PC-9 (cell line): ENCODE measurements around the gene KRT32. TPM values are rescaled to one million over a fixed set of nuclear protein-coding genes. Genes with fewer than 3 reads are reported as not detected.
"Not testable (repeated sequence)": the region's sequence is repeated elsewhere in the genome, so short reads cannot be mapped to it uniquely, and the experiment has no call there.

Experiments used
- BruUV-seq: library from RNA; stranded (reverse); fragments of 400-500 nt; replicated peaks from 2 replicates; lab custom pipeline; 2021; lab: Mats Ljungman, UMichigan
- CTCF ChIA-PET: fragments of 300-600 bp; sonication (Branson Sonifier 250); formaldehyde crosslinking; loops from one replicate; lab custom pipeline; 2022; ENCODE audit warnings: antibody characterized with exemption; lab: Charles Lee
- POLR2A ChIA-PET: fragments of 300-600 bp; sonication (Branson Sonifier 250); formaldehyde crosslinking; loops from one replicate; lab custom pipeline; 2022; ENCODE audit warnings: antibody characterized with exemption; ENCODE audit not compliant: unreplicated experiment; lab: Charles Lee
- DNase-seq, 2 experiments: peaks; one replicate each; pipeline versions ENCODE4 v3.0.0 to v3.0.0-alpha.2; 2015 to 2022; ENCODE audit warnings: mixed read lengths in 1 of 2
- H2AFZ ChIP-seq: fragments of 200-600 bp; sonication (generic); 2 replicates; pipeline ENCODE4 v1.8.1; 2017; ENCODE audit warnings: antibody characterized with exemption
- H3F3A ChIP-seq: fragments of 200-600 bp; sonication (generic); 2 replicates; pipeline ENCODE4 v1.8.1; 2017; ENCODE audit warnings: antibody characterized with exemption, mild to moderate bottlenecking, low read depth; ENCODE audit not compliant: insufficient read depth
- H3K27ac ChIP-seq: fragments of 200-600 bp; sonication (generic); 2 replicates; pipeline ENCODE4 v1.6.1; 2016; ENCODE audit warnings: mixed run types
- H3K27me3 ChIP-seq: fragments of 200-600 bp; sonication (generic); 2 replicates; pipeline ENCODE4 v1.6.1; 2016; ENCODE audit warnings: low read depth, mixed run types; ENCODE audit not compliant: insufficient read depth
- H3K36me3 ChIP-seq: fragments of 200-600 bp; sonication (generic); 2 replicates; pipeline ENCODE4 v1.6.1; 2016; ENCODE audit warnings: low read depth, mixed run types
- H3K4me1 ChIP-seq: fragments of 200-600 bp; sonication (generic); replicated peaks from 2 replicates; pipeline ENCODE4 v1.6.1; 2016; ENCODE audit warnings: mixed run types; ENCODE audit not compliant: insufficient read depth
- H3K4me2 ChIP-seq: fragments of 200-600 bp; sonication (generic); 2 replicates; pipeline ENCODE4 v1.6.1; 2017; ENCODE audit warnings: mixed run types
- H3K4me3 ChIP-seq: fragments of 200-600 bp; sonication (generic); 2 replicates; pipeline ENCODE4 v1.6.1; 2016; ENCODE audit warnings: mixed run types
- H3K79me2 ChIP-seq: fragments of 200-600 bp; sonication (generic); 2 replicates; pipeline ENCODE4 v1.6.1; 2017; ENCODE audit warnings: low read depth, mixed run types
- H3K9me2 ChIP-seq: fragments of 200-600 bp; sonication (generic); 2 replicates; pipeline ENCODE4 v1.8.1; 2017; ENCODE audit warnings: mild to moderate bottlenecking; ENCODE audit not compliant: insufficient read depth
- H3K9me3 ChIP-seq: fragments of 200-600 bp; sonication (generic); 2 replicates; pipeline ENCODE4 v1.8.1; 2016; ENCODE audit warnings: low read depth; ENCODE audit not compliant: insufficient read depth
- H4K20me1 ChIP-seq: fragments of 200-600 bp; sonication (generic); 2 replicates; pipeline ENCODE4 v1.8.1; 2017; ENCODE audit not compliant: insufficient read depth
- CTCF ChIP-seq: fragments of 200-600 bp; sonication (generic); conservative IDR thresholded peaks from 2 replicates; pipeline ENCODE4 v1.6.1; 2017; ENCODE audit warnings: mixed run types, antibody characterized with exemption, mild to moderate bottlenecking, moderate library complexity
- EZH2 ChIP-seq: fragments of 200-600 bp; sonication (generic); IDR thresholded peaks from 2 replicates; pipeline ENCODE4 v1.8.0; 2017; ENCODE audit warnings: antibody characterized with exemption, low read depth
- intact Hi-C: fragments of 100-400 bp; cut with micrococcal nuclease; formaldehyde crosslinking; loops from one replicate; pipeline ENCODE4 v1.10.0; 2022; ENCODE audit not compliant: unreplicated experiment
- total RNA-seq: library from RNA; stranded (reverse); gene quantifications from 2 replicates; pipeline ENCODE4 v1.2.3, GENCODE V29; 2021

Gene KRT32
- total RNA-seq, 1 experiment from 2014 or later, result not detected

GRCh38 chr17:41434005-41434404, 33.2 kb downstream of the KRT32 start:
- H2AFZ ChIP-seq, result no peak overlapping the region
- no peaks in the 10 kb centered on the region for H3K9me3 ChIP-seq
- no peak overlapping the region for H3K4me2 ChIP-seq
- H3K9me2 ChIP-seq, result no peaks in the 10 kb centered on the region
- TF ChIP-seq EZH2, result no peak
- no peak for TF ChIP-seq CTCF
- BruUV-seq, result no TSS peak
- H3F3A ChIP-seq, result no peaks in the 10 kb centered on the region
- intact Hi-C loops, result no loop called here
- H3K27ac ChIP-seq, result no peak overlapping the region
- ChIA-PET CTCF (interaction anchor here (0.6 kb wide), 1 partner anchor 1325 kb away, joined by 6 read pairs; no protein-coding TSS in a partner anchor), POLR2A (no interaction called here)
- H3K4me3 ChIP-seq, result no peak overlapping the region
- no peaks in the 10 kb centered on the region for H3K79me2 ChIP-seq
- no peaks in the 10 kb centered on the region for H4K20me1 ChIP-seq
- H3K36me3 ChIP-seq, result no peaks in the 10 kb centered on the region
- no peaks in the 10 kb centered on the region for H3K27me3 ChIP-seq
- no peak for DNase-seq
- 0 out of 2 replicates have a peak, but pooled peaks cover under 1% of the 10 kb centered on the region for H3K4me1 ChIP-seq

- no peaks in the 10 kb centered on the region for H3K9me2 ChIP-seq
- BruUV-seq, result no TSS peak
- no peaks in the 10 kb centered on the region for H3F3A ChIP-seq
- no peak for DNase-seq
- H3K79me2 ChIP-seq, result no peaks in the 10 kb centered on the region
- no peak overlapping the region for H2AFZ ChIP-seq
- no peaks in the 10 kb centered on the region for H4K20me1 ChIP-seq
- 0 out of 2 replicates have a peak, but pooled peaks cover 4% of the 10 kb centered on the region for H3K4me1 ChIP-seq
- ChIA-PET POLR2A (no interaction called here), CTCF (interaction anchor here (0.6 kb wide), 1 partner anchor 1326 kb away, joined by 6 read pairs; no protein-coding TSS in a partner anchor)
- H3K4me3 ChIP-seq, result no peak overlapping the region
- no peak overlapping the region for H3K27ac ChIP-seq
- TF ChIP-seq CTCF (no peak), EZH2 (no peak)
- H3K4me2 ChIP-seq, result no peak overlapping the region
- no peaks in the 10 kb centered on the region for H3K36me3 ChIP-seq
- intact Hi-C loops, result no loop called here
- H3K27me3 ChIP-seq, result no peaks in the 10 kb centered on the region
- no peaks in the 10 kb centered on the region for H3K9me3 ChIP-seq
Measured at GRCh38 chr17:41433586-41433985, 33.6 kb downstream of the KRT32 start.

GRCh38 chr17:41430376-41430775, 36.8 kb downstream of the KRT32 start:
- DNase-seq, H2AFZ ChIP-seq, CTCF ChIA-PET: not testable (repeated sequence)

GRCh38 chr17:41429667-41430066, 37.5 kb downstream of the KRT32 start:
- no peak for TF ChIP-seq CTCF
- no peak for TF ChIP-seq EZH2
- H3K27me3 ChIP-seq, result no peaks in the 10 kb centered on the region
- no peaks in the 10 kb centered on the region for H4K20me1 ChIP-seq
- no peaks in the 10 kb centered on the region for H3K9me3 ChIP-seq
- no peaks in the 10 kb centered on the region for H3K79me2 ChIP-seq
- DNase-seq, result no peak
- no peak overlapping the region for H3K27ac ChIP-seq
- H3F3A ChIP-seq, result no peaks in the 10 kb centered on the region
- POLR2A ChIA-PET, result no interaction called here
- no peaks in the 10 kb centered on the region for H3K36me3 ChIP-seq
- intact Hi-C loops, result no loop called here
- no peaks in the 10 kb centered on the region for H3K9me2 ChIP-seq
- CTCF ChIA-PET, result no interaction called here
- H2AFZ ChIP-seq, result no peak overlapping the region
- no TSS peak for BruUV-seq
- H3K4me1 ChIP-seq, result 0 out of 2 replicates have a peak, but pooled peaks cover 9% of the 10 kb centered on the region
- H3K4me3 ChIP-seq, result no peak overlapping the region
- H3K4me2 ChIP-seq, result no peak overlapping the region

More at GRCh38 chr17:41430376-41430775, 36.8 kb downstream of the KRT32 start:
- H3K4me2 ChIP-seq, H3K79me2 ChIP-seq, H3K27ac ChIP-seq, BruUV-seq, H3K9me3 ChIP-seq, H3K4me3 ChIP-seq, H3F3A ChIP-seq, H4K20me1 ChIP-seq, H3K36me3 ChIP-seq, intact Hi-C loops, H3K9me2 ChIP-seq, H3K4me1 ChIP-seq, H3K27me3 ChIP-seq: not testable (repeated sequence)
- POLR2A ChIA-PET, result interaction anchor here (0.6 kb wide), 1 partner anchor 64 kb away, joined by 4 read pairs; no protein-coding TSS in a partner anchor
